GM06990 (cell line): ENCODE measurements around the gene CBARP.

Experiments
- DNase-seq: peaks from one replicate; pipeline ENCODE4 v3.0.0-alpha.2; 2011; ENCODE audit not compliant: insufficient read length; ENCODE audit errors: extremely low read depth
- H3K27me3 ChIP-seq: replicated peaks from 2 replicates; pipeline ENCODE4 v1.6.0; 2011; ENCODE audit warnings: low read length; ENCODE audit not compliant: control insufficient read depth, insufficient read depth
- H3K36me3 ChIP-seq: 2 replicates; pipeline ENCODE4 v1.5.1; 2011; ENCODE audit warnings: low read length; ENCODE audit not compliant: control insufficient read depth, insufficient read depth
- H3K4me3 ChIP-seq: replicated peaks from 2 replicates; pipeline ENCODE4 v1.5.1; 2011; ENCODE audit warnings: low read depth, mild to moderate bottlenecking, control low read depth, low read length
- CTCF ChIP-seq: IDR thresholded peaks from 2 replicates; pipeline ENCODE4 v1.5.1; 2011; ENCODE audit warnings: low read length, control low read depth, mild to moderate bottlenecking, inconsistent platforms; ENCODE audit not compliant: insufficient read depth, poor library complexity, severe bottlenecking

Gene CBARP

GRCh38 chr19:1276628-1277022 lies 38.8 kb upstream of the CBARP start:
- H3K36me3 ChIP-seq = peaks cover 31% of the 10 kb centered on the region
- peak overlapping the region; percentile 72 for H3K4me3 ChIP-seq
- no peaks in the 10 kb centered on the region for H3K27me3 ChIP-seq
- DNase-seq = no peak
- no peak for TF ChIP-seq CTCF

- no peak for TF ChIP-seq CTCF
Measured at GRCh38 chr19:1275976-1276627, 38.3 kb upstream of the CBARP start.

GRCh38 chr19:1275260-1275975 lies 37.6 kb upstream of the CBARP start, which contains the start of gene FAM174C:
Gene FAM174C (plus strand): TSS chr19:1275530. CDS start chr19:1275550, 20 bp downstream.
- DNase-seq = peak; percentile 98
- Histone ChIP-seq H3K36me3 (peaks cover 39% of the 10 kb centered on the region), H3K27me3 (no peaks in the 10 kb centered on the region), H3K4me3 (peak within 1 kb of the TSS; percentile 72)
- no peak for TF ChIP-seq CTCF

More at GRCh38 chr19:1275976-1276627, 38.3 kb upstream of the CBARP start:
- no peak for DNase-seq
- Histone ChIP-seq H3K4me3 (peak overlapping the region; percentile 72), H3K36me3 (peaks cover 35% of the 10 kb centered on the region), H3K27me3 (no peaks in the 10 kb centered on the region)

GRCh38 chr19:1274852-1275259 lies 37.1 kb upstream of the CBARP start:
- Histone ChIP-seq H3K4me3 (peak overlapping the region; percentile 58), H3K36me3 (peaks cover 39% of the 10 kb centered on the region), H3K27me3 (no peaks in the 10 kb centered on the region)
- TF ChIP-seq CTCF = no peak
- peak; percentile 63 for DNase-seq

GRCh38 chr19:1274081-1274851 lies 36.5 kb upstream of the CBARP start:
- H3K27me3 ChIP-seq = no peaks in the 10 kb centered on the region
- peak overlapping the region; percentile 58 for H3K4me3 ChIP-seq
- DNase-seq = no peak
- no peak for TF ChIP-seq CTCF
- peaks cover 39% of the 10 kb centered on the region for H3K36me3 ChIP-seq
